Activated effector memory CD4-positive, alpha-beta T cell treated with anti-CD3 and anti-CD28 coated beads, Interleukin-2, amount 50 U/mL, for 16 hours (primary cell): ENCODE measurements around the gene NCKAP5.
"Not testable (repeated sequence)": the region's sequence is repeated elsewhere in the genome, so short reads cannot be mapped to it uniquely, and the experiment has no call there.

Experiments
- DNase-seq: peaks from one replicate; pipeline ENCODE4 v3.0.0-alpha.2; 2020

Gene NCKAP5

GRCh38 chr2:132729522-132729921 is 838.7 kb downstream of the NCKAP5 start:
- DNase-seq = no peak

- DNase-seq = no peak
Measured at GRCh38 chr2:132726155-132726554, 842.1 kb downstream of the NCKAP5 start.

- no peak for DNase-seq
Measured at GRCh38 chr2:132725748-132726147, 842.5 kb downstream of the NCKAP5 start.

- DNase-seq = no peak
Measured at GRCh38 chr2:132725148-132725547, 843.1 kb downstream of the NCKAP5 start.

- DNase-seq = no peak
Measured at GRCh38 chr2:132721938-132722337, 846.3 kb downstream of the NCKAP5 start.

GRCh38 chr2:132720393-132720792 is 847.9 kb downstream of the NCKAP5 start:
- DNase-seq = no peak

- no peak for DNase-seq
Measured at GRCh38 chr2:132719480-132719879, 848.8 kb downstream of the NCKAP5 start.

GRCh38 chr2:132716954-132717353 is 851.3 kb downstream of the NCKAP5 start:
- no peak for DNase-seq

GRCh38 chr2:132715386-132716351 is 852.6 kb downstream of the NCKAP5 start:
- DNase-seq = no peak

GRCh38 chr2:132703396-132703795 is 864.9 kb downstream of the NCKAP5 start:
- no peak for DNase-seq

- no peak for DNase-seq
Measured at GRCh38 chr2:132701810-132702209, 866.5 kb downstream of the NCKAP5 start.

GRCh38 chr2:132699802-132700201 is 868.5 kb downstream of the NCKAP5 start:
- not testable (repeated sequence) for DNase-seq

- not testable (repeated sequence) for DNase-seq
Measured at GRCh38 chr2:132698347-132698746, 869.9 kb downstream of the NCKAP5 start.

GRCh38 chr2:132697556-132698205 is 870.6 kb downstream of the NCKAP5 start:
- DNase-seq = no peak

- no peak for DNase-seq
Measured at GRCh38 chr2:132692816-132693215, 875.4 kb downstream of the NCKAP5 start.

- DNase-seq = no peak
Measured at GRCh38 chr2:132691556-132691955, 876.7 kb downstream of the NCKAP5 start.

- DNase-seq = no peak
Measured at GRCh38 chr2:132690664-132691303, 877.5 kb downstream of the NCKAP5 start.

- no peak for DNase-seq
Measured at GRCh38 chr2:132681766-132682165, 886.5 kb downstream of the NCKAP5 start.

- DNase-seq = no peak
Measured at GRCh38 chr2:132680544-132680943, 887.7 kb downstream of the NCKAP5 start.

- DNase-seq = no peak
Measured at GRCh38 chr2:132678483-132678882, 889.8 kb downstream of the NCKAP5 start.

GRCh38 chr2:132677661-132678060 is 890.6 kb downstream of the NCKAP5 start:
- no peak for DNase-seq

GRCh38 chr2:132676999-132677398 is 891.3 kb downstream of the NCKAP5 start:
- no peak for DNase-seq

- DNase-seq = no peak
Measured at GRCh38 chr2:132671151-132671835, 897.0 kb downstream of the NCKAP5 start.
